HepG2 (cell line): ENCODE results near the gene ZNF554. TPM values are rescaled to one million over a fixed set of nuclear protein-coding genes. Genes with fewer than 3 reads are reported as not detected.

Experiments
- ATF4 ChIP-seq, 2 experiments: fragments of 450-650 bp in 1 of 2; sonication (generic) in 1 of 2; formaldehyde crosslinking; IDR thresholded peaks; 2 replicates each; pipeline versions ENCODE4 v1.5.0 to v1.8.0; 2020 to 2022; ENCODE audit warnings: mild to moderate bottlenecking in 1 of 2, missing genetic modification reagents in 1 of 2
- CHD4 ChIP-seq: fragments of 200-600 bp; sonication (generic); IDR thresholded peaks from 2 replicates; pipeline ENCODE4 v1.7.0; 2017; ENCODE audit warnings: mild to moderate bottlenecking, low read length, borderline replicate concordance
- NFE2L2 ChIP-seq: fragments of 150-350 bp; IDR thresholded peaks from 2 replicates; pipeline ENCODE4 v1.6.1; 2014; ENCODE audit warnings: low read length
- PHB2 ChIP-seq: fragments of 450-650 bp; IDR thresholded peaks from 2 replicates; pipeline ENCODE4 v1.6.1; 2018; ENCODE audit not compliant: partially characterized antibody
- PHF8 ChIP-seq: sonication (generic); formaldehyde crosslinking; IDR thresholded peaks from 2 replicates; pipeline ENCODE4 v1.5.0; 2020; ENCODE audit warnings: missing genetic modification reagents
- PITX1 ChIP-seq: sonication (generic); formaldehyde crosslinking; IDR thresholded peaks from 2 replicates; pipeline ENCODE4 v1.5.1; 2020; ENCODE audit warnings: mild to moderate bottlenecking, missing genetic modification reagents
- RBM39 ChIP-seq: fragments of 200-400 bp; formaldehyde crosslinking; IDR thresholded peaks from one replicate; pipeline ENCODE4 v1.6.1; 2018; ENCODE audit warnings: antibody characterized with exemption, mild to moderate bottlenecking, low read depth, low read length; ENCODE audit not compliant: poor library complexity, severe bottlenecking
- SMAD3 ChIP-seq: sonication (generic); formaldehyde crosslinking; IDR thresholded peaks from 2 replicates; pipeline ENCODE4 v1.4.0; 2020; ENCODE audit warnings: missing genetic modification reagents
- SNRNP70 ChIP-seq: fragments of 200-400 bp; formaldehyde crosslinking; IDR thresholded peaks from 2 replicates; pipeline ENCODE4 v1.6.1; 2017; ENCODE audit warnings: mild to moderate bottlenecking, low read depth, low read length, moderate library complexity
- SP5 ChIP-seq: IDR thresholded peaks from 2 replicates; pipeline ENCODE4 v1.6.1; 2016; ENCODE audit warnings: low read depth, borderline replicate concordance
- SPEN ChIP-seq: sonication (generic); formaldehyde crosslinking; IDR thresholded peaks from 2 replicates; pipeline ENCODE4 v1.5.1; 2020; ENCODE audit warnings: low read depth, mild to moderate bottlenecking, missing genetic modification reagents
- ZBTB7B ChIP-seq: sonication (generic); formaldehyde crosslinking; IDR thresholded peaks from 2 replicates; pipeline ENCODE4 v1.4.0; 2020; ENCODE audit warnings: missing genetic modification reagents
- ZBTB8A ChIP-seq: sonication (generic); formaldehyde crosslinking; IDR thresholded peaks from 2 replicates; pipeline ENCODE4 v1.4.0; 2020; ENCODE audit warnings: mild to moderate bottlenecking, low read depth, missing genetic modification reagents, borderline replicate concordance
- ZNF224 ChIP-seq: sonication (generic); formaldehyde crosslinking; IDR thresholded peaks from 2 replicates; pipeline ENCODE4 v1.5.0; 2020; ENCODE audit warnings: mild to moderate bottlenecking, missing genetic modification reagents
- ZNF354B ChIP-seq: sonication (generic); formaldehyde crosslinking; IDR thresholded peaks from 2 replicates; pipeline ENCODE4 v1.8.0; 2022; ENCODE audit warnings: mild to moderate bottlenecking, missing genetic modification reagents
- ZNF441 ChIP-seq: sonication (generic); formaldehyde crosslinking; IDR thresholded peaks from 2 replicates; pipeline ENCODE4 v1.7.0; 2021; ENCODE audit warnings: missing genetic modification reagents, borderline replicate concordance
- ZNF720 ChIP-seq: sonication (generic); formaldehyde crosslinking; IDR thresholded peaks from 2 replicates; pipeline ENCODE4 v1.4.0; 2020; ENCODE audit warnings: missing genetic modification reagents
- ZNF773 ChIP-seq: sonication (generic); formaldehyde crosslinking; IDR thresholded peaks from 2 replicates; pipeline ENCODE4 v1.4.0; 2020; ENCODE audit warnings: missing genetic modification reagents, borderline replicate concordance
- ZSCAN12 ChIP-seq: sonication (generic); formaldehyde crosslinking; IDR thresholded peaks from 2 replicates; pipeline ENCODE4 v1.9.0; 2021; ENCODE audit warnings: mild to moderate bottlenecking, missing genetic modification reagents
- ZSCAN20 ChIP-seq: sonication (generic); formaldehyde crosslinking; IDR thresholded peaks from 2 replicates; pipeline ENCODE4 v1.4.0; 2020; ENCODE audit warnings: missing genetic modification reagents, mild to moderate bottlenecking, borderline replicate concordance
- polyA plus RNA-seq, 8 experiments: library from polyadenylated mRNA; depleted of rRNA in 3 of 8; stranded (reverse) in 7 of 8; unstranded in 1 of 8; fragments of >200 nt; fragmentation: Illumina TruSeq in 4 of 8; extraction: Trizol in 4 of 8; gene quantifications; 2 replicates each; pipeline versions ENCODE4 v1.2.1 to v1.2.3, GENCODE V29; 2011 to 2016; ENCODE audit warnings: low read depth in 4 of 8, missing spikeins in 1 of 8, mixed read lengths in 1 of 8; ENCODE audit not compliant: insufficient read depth in 1 of 8
- total RNA-seq, 5 experiments: library from RNA; depleted of rRNA; stranded (reverse); fragments of >200 nt; fragmentation: Illumina TruSeq; extraction: Trizol; gene quantifications; 2 replicates each; pipeline ENCODE4 v1.2.3, GENCODE V29; 2016; ENCODE audit warnings: low read depth in 1 of 5
- TF ChIP-seq, protein P1 (sequence below): IDR thresholded peaks from 2 replicates; pipeline ENCODE4 v1.6.1; 2016; ENCODE audit warnings: mild to moderate bottlenecking, missing biosample characterization, missing genetic modification reagents
- TF ChIP-seq, protein P2 (sequence below): sonication (generic); IDR thresholded peaks from 2 replicates; pipeline ENCODE4 v1.6.1; 2016; ENCODE audit warnings: low read depth, borderline replicate concordance
- TF ChIP-seq, protein P3 (sequence below): sonication (generic); formaldehyde crosslinking; IDR thresholded peaks from 2 replicates; pipeline ENCODE4 v1.4.0; 2020; ENCODE audit warnings: missing genetic modification reagents, borderline replicate concordance

The ZNF554 gene
- total and polyA plus RNA-seq, 2 of the 13 experiments (the other 11 are each of a cell fraction or from before 2014, with no cell fraction given): 2.2 to 2.7 TPM

DNA sequence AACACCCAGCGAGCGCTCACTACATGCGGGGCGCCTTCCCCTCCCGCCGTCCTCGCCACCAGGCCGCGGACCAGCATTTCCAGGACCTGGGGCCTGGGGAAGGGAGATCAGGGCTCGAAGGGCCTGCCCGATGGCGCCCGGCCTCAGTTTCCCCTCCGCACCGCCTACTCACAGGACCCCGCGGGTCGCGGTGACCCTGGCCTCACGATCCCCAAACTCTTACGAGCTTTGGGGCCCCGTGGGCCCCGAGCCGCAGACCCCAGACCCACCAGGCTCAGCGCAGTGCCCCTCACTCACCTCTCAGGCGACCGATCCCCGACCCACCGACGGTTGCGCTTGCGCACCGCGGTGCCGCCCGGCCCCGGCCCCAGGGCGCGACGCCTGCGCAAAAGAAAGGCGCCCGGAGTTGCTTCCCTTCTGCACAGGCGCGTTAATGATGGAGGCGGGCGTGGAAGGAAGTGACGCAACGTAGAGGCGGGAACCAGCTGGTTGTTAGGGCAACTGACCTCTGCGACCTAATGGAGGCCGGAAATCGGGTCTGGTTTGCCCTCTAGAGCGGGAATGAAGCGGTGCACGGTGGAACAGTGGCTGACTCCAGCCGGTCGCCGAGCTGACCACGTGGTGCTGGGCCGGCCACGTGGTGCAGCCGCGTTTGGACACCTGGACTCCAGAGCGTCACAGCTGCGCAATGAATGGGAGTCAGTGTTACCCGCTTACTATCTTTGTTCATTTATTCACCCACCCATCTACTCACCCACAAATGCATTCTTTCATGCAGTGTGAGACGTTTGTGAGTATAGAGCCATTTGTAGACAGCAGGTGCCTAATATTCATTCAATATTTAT lies 36.5 kb upstream of the ZNF554 start, which contains the start of gene SGTA (continued):
- peak; percentile 62 for TF ChIP-seq PITX1 (CRISPR knock-in tag)
- TF ChIP-seq ATF4 (CRISPR knock-in tag; IDR thresholded peaks at IDR 0.05): peak in 1 of 2 experiments; percentile 88; a peak in 2 of 4 replicates
- TF ChIP-seq RBM39: peak; percentile 64
- TF ChIP-seq, protein P1, sequence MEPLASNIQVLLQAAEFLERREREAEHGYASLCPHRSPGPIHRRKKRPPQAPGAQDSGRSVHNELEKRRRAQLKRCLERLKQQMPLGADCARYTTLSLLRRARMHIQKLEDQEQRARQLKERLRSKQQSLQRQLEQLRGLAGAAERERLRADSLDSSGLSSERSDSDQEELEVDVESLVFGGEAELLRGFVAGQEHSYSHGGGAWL (CRISPR knock-in tag): peak; percentile 99
- no peak for TF ChIP-seq SP5 (CRISPR knock-in tag)
- no peak for TF ChIP-seq ZSCAN12 (CRISPR knock-in tag)
- TF ChIP-seq PHF8 (CRISPR knock-in tag): peak; percentile 83
- TF ChIP-seq ZSCAN20: peak; percentile 68; the same call in 1 of the 2 replicates
- no peak for TF ChIP-seq ZBTB8A
- TF ChIP-seq ZNF720: no peak
- TF ChIP-seq NFE2L2: no peak
- no peak for TF ChIP-seq PHB2
- TF ChIP-seq, protein P2, sequence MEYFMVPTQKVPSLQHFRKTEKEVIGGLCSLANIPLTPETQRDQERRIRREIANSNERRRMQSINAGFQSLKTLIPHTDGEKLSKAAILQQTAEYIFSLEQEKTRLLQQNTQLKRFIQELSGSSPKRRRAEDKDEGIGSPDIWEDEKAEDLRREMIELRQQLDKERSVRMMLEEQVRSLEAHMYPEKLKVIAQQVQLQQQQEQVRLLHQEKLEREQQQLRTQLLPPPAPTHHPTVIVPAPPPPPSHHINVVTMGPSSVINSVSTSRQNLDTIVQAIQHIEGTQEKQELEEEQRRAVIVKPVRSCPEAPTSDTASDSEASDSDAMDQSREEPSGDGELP: peak; percentile 93
- TF ChIP-seq CHD4: no peak
- TF ChIP-seq SPEN (CRISPR knock-in tag): peak; percentile 93
- TF ChIP-seq ZNF773 (CRISPR knock-in tag): peak; percentile 93; the same call in 1 of the 2 replicates
- peak; percentile 42; the same call in 1 of the 2 replicates for TF ChIP-seq ZBTB7B (CRISPR knock-in tag)
- no peak for TF ChIP-seq ZNF354B (CRISPR knock-in tag)
- TF ChIP-seq SNRNP70: no peak
- TF ChIP-seq, protein P3, sequence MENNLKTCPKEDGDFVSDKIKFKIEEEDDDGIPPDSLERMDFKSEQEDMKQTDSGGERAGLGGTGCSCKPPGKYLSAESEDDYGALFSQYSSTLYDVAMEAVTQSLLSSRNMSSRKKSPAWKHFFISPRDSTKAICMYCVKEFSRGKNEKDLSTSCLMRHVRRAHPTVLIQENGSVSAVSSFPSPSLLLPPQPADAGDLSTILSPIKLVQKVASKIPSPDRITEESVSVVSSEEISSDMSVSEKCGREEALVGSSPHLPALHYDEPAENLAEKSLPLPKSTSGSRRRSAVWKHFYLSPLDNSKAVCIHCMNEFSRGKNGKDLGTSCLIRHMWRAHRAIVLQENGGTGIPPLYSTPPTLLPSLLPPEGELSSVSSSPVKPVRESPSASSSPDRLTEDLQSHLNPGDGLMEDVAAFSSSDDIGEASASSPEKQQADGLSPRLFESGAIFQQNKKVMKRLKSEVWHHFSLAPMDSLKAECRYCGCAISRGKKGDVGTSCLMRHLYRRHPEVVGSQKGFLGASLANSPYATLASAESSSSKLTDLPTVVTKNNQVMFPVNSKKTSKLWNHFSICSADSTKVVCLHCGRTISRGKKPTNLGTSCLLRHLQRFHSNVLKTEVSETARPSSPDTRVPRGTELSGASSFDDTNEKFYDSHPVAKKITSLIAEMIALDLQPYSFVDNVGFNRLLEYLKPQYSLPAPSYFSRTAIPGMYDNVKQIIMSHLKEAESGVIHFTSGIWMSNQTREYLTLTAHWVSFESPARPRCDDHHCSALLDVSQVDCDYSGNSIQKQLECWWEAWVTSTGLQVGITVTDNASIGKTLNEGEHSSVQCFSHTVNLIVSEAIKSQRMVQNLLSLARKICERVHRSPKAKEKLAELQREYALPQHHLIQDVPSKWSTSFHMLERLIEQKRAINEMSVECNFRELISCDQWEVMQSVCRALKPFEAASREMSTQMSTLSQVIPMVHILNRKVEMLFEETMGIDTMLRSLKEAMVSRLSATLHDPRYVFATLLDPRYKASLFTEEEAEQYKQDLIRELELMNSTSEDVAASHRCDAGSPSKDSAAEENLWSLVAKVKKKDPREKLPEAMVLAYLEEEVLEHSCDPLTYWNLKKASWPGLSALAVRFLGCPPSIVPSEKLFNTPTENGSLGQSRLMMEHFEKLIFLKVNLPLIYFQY (CRISPR knock-in tag): peak; percentile 56; the same call in 1 of the 2 replicates
- TF ChIP-seq SMAD3 (CRISPR knock-in tag): no peak
- TF ChIP-seq ZNF441 (CRISPR knock-in tag): peak; percentile 94
- TF ChIP-seq ZNF224 (CRISPR knock-in tag): peak; percentile 97
